GM10266 (cell line): ENCODE data around the gene FUNDC2.

ENCODE experiments used
- DNase-seq: peaks from one replicate; pipeline ENCODE4 v3.0.0; 2012; ENCODE audit errors: extremely low spot score
- TF ChIP-seq, protein P1 (sequence below): IDR thresholded peaks from 2 replicates; pipeline ENCODE4 v1.5.1; 2012; ENCODE audit warnings: mild to moderate bottlenecking, low read depth; ENCODE audit not compliant: control insufficient read depth, insufficient read depth; ENCODE audit errors: missing control alignments

Gene FUNDC2

DNA sequence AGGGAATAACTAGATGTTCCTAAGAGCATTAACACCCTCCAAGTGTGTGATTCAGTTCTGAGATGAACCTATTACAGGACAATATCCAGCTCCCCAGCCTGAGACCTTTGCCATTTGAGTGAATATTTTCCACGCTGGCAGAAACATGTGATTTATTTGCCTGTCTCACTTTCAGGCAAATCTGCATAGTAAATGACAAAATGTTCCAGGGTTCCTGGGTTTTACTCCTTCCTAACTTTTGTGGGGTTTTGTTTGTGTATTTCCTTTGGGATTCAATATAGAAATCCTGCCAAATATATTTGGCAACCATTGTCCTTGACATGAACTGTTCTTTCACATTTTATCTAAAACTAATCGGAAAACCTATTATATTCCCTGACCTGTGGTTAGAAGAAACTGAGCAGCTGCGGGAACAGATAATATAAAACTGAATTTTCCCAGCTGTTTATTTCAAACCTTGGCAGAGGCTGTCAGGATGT lies 16.6 kb upstream of the FUNDC2 start:
- no peak for DNase-seq

DNA sequence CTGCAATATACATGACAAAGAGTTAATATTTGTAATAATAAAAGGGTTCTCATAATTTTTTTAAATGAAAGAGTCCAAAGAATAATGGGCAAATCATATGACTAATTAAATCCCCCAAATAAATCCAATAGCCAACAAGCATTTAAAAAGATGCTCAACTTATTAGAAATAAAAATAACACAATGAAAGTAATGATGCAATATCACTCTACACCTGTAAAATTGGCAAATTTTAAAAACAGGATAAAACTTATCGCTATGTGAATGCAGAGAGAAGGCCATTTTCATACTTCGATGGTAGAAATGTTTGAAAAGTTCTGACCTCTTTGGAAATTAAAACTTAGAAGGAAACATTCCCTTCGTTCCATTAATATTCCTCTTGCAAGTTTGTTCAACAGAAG lies 6.1 kb upstream of the FUNDC2 start:
- TF ChIP-seq, protein P1, sequence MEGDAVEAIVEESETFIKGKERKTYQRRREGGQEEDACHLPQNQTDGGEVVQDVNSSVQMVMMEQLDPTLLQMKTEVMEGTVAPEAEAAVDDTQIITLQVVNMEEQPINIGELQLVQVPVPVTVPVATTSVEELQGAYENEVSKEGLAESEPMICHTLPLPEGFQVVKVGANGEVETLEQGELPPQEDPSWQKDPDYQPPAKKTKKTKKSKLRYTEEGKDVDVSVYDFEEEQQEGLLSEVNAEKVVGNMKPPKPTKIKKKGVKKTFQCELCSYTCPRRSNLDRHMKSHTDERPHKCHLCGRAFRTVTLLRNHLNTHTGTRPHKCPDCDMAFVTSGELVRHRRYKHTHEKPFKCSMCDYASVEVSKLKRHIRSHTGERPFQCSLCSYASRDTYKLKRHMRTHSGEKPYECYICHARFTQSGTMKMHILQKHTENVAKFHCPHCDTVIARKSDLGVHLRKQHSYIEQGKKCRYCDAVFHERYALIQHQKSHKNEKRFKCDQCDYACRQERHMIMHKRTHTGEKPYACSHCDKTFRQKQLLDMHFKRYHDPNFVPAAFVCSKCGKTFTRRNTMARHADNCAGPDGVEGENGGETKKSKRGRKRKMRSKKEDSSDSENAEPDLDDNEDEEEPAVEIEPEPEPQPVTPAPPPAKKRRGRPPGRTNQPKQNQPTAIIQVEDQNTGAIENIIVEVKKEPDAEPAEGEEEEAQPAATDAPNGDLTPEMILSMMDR: no peak
- no peak for DNase-seq

More for the DNA sequence above, 16.6 kb upstream of the FUNDC2 start:
- TF ChIP-seq, protein P1: no peak

DNA sequence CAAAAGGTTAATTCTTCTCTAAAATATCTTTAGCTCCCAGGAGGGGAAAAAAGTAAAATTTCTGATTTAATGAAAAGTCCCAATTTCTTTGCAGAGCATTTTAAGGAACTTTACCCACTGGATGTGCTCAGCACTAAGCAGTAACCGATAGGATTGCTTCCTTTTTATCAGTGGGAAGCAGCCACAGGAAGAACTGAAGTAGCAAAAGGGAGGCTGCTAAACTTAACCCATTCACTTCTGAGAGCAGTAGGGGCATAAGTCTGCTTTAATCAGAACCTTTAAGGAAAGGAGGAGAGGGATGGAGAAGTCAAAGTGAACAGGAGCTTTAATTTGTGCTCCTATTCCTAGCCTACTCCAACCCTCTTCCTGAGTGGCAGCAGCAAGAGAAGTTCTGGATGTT lies 4.1 kb upstream of the FUNDC2 start, which contains the start of gene F8:
F8 (minus strand) TSS at position 139 of the 400 bp plus-strand sequence. CDS start 171 bp downstream, outside the sequence.
- TF ChIP-seq, protein P1: no peak
- DNase-seq: no peak

DNA sequence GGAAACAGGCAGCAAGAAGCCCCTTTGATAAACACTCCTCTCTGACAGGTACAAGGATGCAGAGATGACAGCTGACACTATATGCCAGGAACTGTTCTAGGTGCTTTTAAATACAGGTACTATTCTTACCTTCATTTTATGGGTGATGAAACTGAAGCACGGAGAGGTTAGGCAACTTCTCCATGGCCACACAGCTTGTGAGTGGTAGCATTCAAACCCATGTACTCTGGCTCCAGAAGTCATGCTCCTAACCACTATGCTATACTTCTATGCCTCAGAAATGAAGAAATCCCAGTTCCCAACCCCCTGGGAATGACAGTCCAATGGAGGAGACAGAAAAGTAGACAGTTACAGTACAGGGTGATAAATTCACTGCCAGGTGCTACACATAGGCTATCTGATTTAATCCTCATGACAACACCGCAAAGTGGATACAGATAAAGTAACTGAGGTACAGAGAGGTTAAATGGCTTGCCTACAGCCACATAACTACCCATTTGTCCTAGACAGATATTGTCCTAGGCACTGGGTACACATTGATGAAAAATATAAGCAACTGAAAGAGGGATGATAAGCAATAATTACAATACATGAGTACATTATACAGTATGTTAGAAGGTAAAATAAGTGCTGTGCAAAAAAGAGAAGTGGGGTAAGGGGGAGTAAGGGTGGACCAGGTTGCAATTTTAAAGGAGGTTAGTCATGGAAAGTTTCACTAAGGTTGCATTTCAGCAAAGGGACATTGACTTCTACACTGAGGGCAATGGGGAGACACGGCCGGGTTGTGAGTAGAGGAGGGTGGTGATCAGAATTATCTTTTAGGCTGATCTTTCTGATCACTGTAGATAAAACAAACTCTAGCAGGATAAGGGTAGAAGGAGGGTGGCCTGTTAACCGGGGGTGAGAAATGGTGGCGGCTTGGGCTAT lies 2.5 kb upstream of the FUNDC2 start:
- TF ChIP-seq, protein P1: no peak
- DNase-seq: no peak

DNA sequence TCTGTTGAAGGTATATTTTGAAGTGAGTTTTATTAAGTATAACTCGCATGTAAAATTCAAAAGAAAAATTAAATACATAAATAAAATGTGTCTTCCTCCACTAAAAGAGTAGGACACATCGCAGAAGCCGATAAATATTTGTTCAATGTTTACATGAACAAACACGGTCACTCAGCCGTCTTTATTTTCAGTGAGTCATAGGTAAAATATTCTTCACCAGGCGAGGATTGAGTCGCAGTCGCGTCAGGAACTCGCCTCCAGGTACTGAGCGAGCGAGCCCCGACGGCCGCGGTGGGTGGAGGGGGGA lies 271 bp upstream of the FUNDC2 start:
- no peak for DNase-seq

DNA sequence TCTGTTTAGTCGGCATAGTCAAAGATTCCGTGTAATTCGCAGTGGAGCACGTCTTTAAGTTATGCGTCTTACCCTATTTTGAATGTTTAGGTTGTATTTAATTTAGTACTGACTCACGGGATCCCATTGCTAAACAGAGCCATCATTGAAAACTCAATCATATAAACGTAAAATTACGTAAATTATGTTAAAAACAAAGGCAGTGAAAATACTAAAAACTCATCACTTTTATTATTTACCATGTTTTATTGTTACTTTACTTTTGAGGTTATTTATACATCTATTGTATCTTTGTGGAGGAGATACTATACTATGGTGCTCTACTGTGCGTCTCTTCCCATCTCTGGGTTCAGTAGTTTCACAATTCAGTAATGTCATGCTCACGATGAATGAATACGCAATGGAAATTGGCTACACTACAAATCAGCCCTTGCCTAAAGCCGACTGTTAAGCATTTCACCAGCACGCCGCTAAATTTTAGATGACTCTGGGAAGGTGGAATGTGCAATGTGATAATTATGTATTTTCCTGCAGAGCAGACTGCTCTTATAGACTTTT lies 944 bp downstream of the FUNDC2 start:
- TF ChIP-seq, protein P1: no peak
- DNase-seq: peak; percentile 8

More for the DNA sequence above, 271 bp upstream of the FUNDC2 start:
- TF ChIP-seq, protein P1: no peak

DNA sequence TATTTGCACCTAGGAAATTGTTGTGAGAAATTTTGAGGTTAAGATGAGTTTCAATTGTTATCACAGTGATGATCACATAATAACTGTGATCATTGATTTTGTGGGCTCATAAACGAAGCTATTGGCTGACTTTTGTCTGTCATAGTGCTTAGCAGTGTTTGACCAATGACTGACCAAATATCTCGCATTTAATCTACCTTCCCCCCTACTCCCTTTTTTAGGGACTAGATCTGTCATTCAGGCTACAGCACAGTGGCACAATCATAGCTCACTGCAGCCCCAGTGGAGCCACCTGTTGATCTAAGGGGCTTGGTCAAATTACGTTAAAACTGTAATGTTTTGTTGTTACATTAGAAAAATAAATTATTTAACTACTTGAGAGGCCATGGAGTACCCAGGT lies 1.5 kb downstream of the FUNDC2 start:
- peak; percentile 6 for DNase-seq
- TF ChIP-seq, protein P1: peak; percentile 23
